ENCODE data around the gene BTNL2. TPM values are rescaled to one million over a fixed set of nuclear protein-coding genes. Genes with fewer than 3 reads are reported as not detected.

The BTNL2 gene
- total RNA-seq, 1 donor from 2014 or later: not detected

DNA sequence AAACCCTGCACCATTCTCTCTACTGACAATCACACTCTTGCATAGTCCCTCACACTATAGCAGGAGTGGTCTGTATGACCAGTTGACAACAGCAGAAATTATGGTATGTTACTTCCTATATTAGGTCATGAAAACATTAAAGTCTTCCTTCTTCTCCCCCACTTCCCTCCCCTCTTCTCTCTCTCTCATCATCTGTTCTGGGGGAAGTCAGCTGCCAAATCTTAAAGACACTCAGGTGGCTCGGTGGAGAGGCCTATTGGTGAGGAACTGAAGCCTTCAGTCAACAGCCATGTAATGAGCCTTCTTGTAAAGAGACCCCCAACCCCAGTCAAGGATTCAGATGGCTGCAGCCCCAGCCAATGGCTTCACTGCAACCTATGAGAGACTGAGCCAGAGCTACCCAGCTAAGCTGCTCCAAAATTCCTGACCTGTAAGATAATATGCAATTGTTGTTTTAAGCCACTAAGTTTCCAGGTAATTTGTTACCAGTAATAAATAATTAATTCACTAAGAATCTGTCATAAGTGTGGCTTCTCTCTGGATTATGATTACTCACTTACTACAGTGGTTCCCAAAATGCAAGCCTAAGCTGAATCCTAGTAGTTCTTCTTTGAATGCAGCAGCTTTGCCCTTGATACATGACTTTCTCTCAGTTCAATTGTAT is 24.1 kb downstream of the BTNL2 start:
- Histone ChIP-seq H3K9me3 (ENCODE audit: low read depth) (no peaks in the 10 kb centered on the region), H3K4me2 (no peak overlapping the region), H3K36me3 (no peaks in the 10 kb centered on the region), H2AFZ (replicated peaks) (no peak overlapping the region), H4K20me1 (ENCODE audit: low read depth) (no peaks in the 10 kb centered on the region), H3K27me3 (no peaks in the 10 kb centered on the region), H3F3A (ENCODE audit: low read depth) (peaks cover 8% of the 10 kb centered on the region), H3K9ac (no peak overlapping the region), H3K4me1 (peaks cover 6% of the 10 kb centered on the region), H3K79me2 (ENCODE audit: low read depth) (no peaks in the 10 kb centered on the region), H3K27ac (no peak overlapping the region), H3K4me3 (no peak overlapping the region)
- Mint-ChIP-seq H3K27me3 (ENCODE audit: insufficient read depth, low read depth) (no peaks in the 10 kb centered on the region), H3K36me3 (peaks cover 2% of the 10 kb centered on the region), H3K4me1 (peaks cover 8% of the 10 kb centered on the region), H3K9me3 (peaks cover 4% of the 10 kb centered on the region), H3K27ac (no peak overlapping the region), H3K4me3 (no peak overlapping the region)
- TF ChIP-seq EZH2 (IDR thresholded peaks at IDR 0.05) (no peak), EZH2phosphoT487 (IDR thresholded peaks at IDR 0.05) (no peak)
- no peak for DNase-seq (ENCODE audit: low spot score)

DNA sequence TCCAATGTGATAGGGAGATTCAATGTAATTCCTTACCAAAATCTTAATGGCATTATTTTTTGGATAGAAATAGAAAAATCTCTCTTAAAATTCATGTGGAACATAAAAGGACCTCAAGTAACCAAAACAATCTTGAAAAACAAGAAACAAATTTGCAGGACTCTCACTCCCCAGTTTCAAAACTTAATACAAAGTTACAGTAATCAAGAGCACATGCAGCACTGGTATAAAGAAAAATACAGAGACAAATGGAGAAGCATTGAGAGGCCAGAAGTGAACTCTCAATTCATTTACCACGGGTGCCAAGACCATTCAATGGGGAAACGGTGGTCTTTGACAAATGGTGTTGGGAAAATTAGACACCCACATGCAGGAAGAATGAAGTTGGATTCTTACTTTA is 27.4 kb downstream of the BTNL2 start:
- no peak overlapping the region for H3K4me3 ChIP-seq
- no peaks in the 10 kb centered on the region for H3K79me2 ChIP-seq (ENCODE audit: low read depth)
- peaks cover 3% of the 10 kb centered on the region for H3K27me3 Mint-ChIP-seq (ENCODE audit: insufficient read depth, low read depth)
- TF ChIP-seq EZH2phosphoT487 (IDR thresholded peaks at IDR 0.05) (no peak), EZH2 (IDR thresholded peaks at IDR 0.05) (no peak)
- TF ChIP-seq, protein P1, sequence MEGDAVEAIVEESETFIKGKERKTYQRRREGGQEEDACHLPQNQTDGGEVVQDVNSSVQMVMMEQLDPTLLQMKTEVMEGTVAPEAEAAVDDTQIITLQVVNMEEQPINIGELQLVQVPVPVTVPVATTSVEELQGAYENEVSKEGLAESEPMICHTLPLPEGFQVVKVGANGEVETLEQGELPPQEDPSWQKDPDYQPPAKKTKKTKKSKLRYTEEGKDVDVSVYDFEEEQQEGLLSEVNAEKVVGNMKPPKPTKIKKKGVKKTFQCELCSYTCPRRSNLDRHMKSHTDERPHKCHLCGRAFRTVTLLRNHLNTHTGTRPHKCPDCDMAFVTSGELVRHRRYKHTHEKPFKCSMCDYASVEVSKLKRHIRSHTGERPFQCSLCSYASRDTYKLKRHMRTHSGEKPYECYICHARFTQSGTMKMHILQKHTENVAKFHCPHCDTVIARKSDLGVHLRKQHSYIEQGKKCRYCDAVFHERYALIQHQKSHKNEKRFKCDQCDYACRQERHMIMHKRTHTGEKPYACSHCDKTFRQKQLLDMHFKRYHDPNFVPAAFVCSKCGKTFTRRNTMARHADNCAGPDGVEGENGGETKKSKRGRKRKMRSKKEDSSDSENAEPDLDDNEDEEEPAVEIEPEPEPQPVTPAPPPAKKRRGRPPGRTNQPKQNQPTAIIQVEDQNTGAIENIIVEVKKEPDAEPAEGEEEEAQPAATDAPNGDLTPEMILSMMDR (IDR thresholded peaks at IDR 0.05): no peak
- no peaks in the 10 kb centered on the region for H4K20me1 ChIP-seq (ENCODE audit: low read depth)
- H3K27ac ChIP-seq: no peak overlapping the region
- peaks cover 8% of the 10 kb centered on the region for H3F3A ChIP-seq (ENCODE audit: low read depth)
- H3K9ac ChIP-seq: no peak overlapping the region
- no peaks in the 10 kb centered on the region for H3K27me3 ChIP-seq
- peaks cover 4% of the 10 kb centered on the region for H3K9me3 Mint-ChIP-seq
- no peak overlapping the region for H3K4me3 Mint-ChIP-seq
- peaks cover 6% of the 10 kb centered on the region for H3K4me1 ChIP-seq
- peaks cover 2% of the 10 kb centered on the region for H3K36me3 Mint-ChIP-seq
- H3K36me3 ChIP-seq: no peaks in the 10 kb centered on the region
- no peaks in the 10 kb centered on the region for H3K9me3 ChIP-seq (ENCODE audit: low read depth)
- peaks cover 8% of the 10 kb centered on the region for H3K4me1 Mint-ChIP-seq
- DNase-seq (ENCODE audit: low spot score): no peak
- H3K4me2 ChIP-seq: no peak overlapping the region
- no peak overlapping the region for H3K27ac Mint-ChIP-seq
- no peak overlapping the region for H2AFZ ChIP-seq (replicated peaks)

DNA sequence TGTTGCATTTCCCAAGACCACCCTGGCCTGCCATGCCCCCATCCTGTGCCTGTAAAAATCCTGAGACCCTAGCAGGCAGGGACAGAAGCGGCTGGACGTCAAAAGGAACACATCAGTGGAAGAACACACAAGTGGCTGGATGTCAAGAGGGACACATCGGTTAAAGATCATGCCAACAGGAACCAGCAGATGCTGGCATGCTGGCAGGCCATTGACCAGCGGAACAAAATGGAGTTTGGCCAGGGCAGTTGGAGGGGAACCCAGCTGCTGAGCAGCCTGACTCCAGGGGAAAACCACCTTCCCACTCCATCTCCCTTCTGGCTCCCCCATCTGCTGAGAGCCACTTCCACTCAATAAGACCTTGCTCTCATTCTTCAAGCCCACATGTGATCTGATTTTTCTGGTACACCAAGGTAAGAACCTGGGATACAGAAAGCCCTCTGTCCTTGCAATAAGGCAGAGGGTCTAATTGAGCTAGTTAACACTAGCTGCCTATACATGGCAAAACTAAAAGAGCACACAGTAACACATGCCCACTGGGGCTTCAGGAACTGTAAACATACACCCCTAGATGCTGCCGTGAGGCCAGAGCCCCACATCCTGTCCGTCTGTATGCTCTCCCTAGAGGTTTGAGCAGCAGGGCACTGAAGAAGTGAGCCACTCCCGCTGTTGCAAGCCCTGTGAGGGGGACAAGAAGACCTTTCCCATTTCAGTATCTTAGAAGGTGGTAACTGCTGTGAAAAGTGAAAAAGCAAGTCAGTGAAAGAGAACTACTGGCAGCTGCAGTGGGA is 31.0 kb downstream of the BTNL2 start:
- Histone ChIP-seq H3K4me1 (no peaks in the 10 kb centered on the region), H3K9me3 (ENCODE audit: low read depth) (no peaks in the 10 kb centered on the region), H3K4me2 (no peak overlapping the region), H3K36me3 (no peaks in the 10 kb centered on the region), H3K27ac (no peak overlapping the region), H3K79me2 (ENCODE audit: low read depth) (no peaks in the 10 kb centered on the region), H3F3A (ENCODE audit: low read depth) (no peaks in the 10 kb centered on the region), H3K4me3 (no peak overlapping the region), H3K9ac (no peak overlapping the region), H4K20me1 (ENCODE audit: low read depth) (no peaks in the 10 kb centered on the region), H3K27me3 (no peaks in the 10 kb centered on the region), H2AFZ (replicated peaks) (no peak overlapping the region)
- DNase-seq (ENCODE audit: low spot score): no peak
- Mint-ChIP-seq H3K27me3 (ENCODE audit: insufficient read depth, low read depth) (peaks cover 3% of the 10 kb centered on the region), H3K36me3 (no peaks in the 10 kb centered on the region), H3K4me3 (no peak overlapping the region), H3K27ac (no peak overlapping the region), H3K4me1 (no peaks in the 10 kb centered on the region), H3K9me3 (peaks cover 3% of the 10 kb centered on the region)
- TF ChIP-seq, protein P1 (IDR thresholded peaks at IDR 0.05): no peak
- no peak for TF ChIP-seq EZH2 (IDR thresholded peaks at IDR 0.05)
- TF ChIP-seq EZH2phosphoT487 (IDR thresholded peaks at IDR 0.05): no peak

DNA sequence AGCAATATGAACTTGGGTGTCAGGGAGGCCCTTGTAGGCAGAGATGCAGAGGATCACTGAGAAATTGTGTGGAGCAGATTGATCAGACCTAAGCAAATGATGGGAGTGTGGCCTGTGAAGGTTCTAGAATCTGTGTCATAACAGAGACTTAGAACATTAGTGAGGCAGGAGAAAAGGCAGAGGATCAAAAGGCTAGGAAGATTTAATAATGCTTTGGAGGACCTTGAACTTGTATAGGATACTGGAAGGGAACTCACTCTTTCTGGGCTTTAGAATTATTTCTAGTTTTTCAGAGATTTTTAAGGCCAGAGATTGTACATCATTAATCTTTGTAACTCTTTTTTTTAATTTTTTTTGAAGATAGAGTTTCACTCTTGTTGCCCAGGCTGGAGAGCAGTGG is 35.2 kb downstream of the BTNL2 start, which contains the start of gene TSBP1:
Gene TSBP1 (minus strand): TSS at position 101 of the 400 bp plus-strand sequence. CDS start 197 bp downstream, outside the sequence.
- Mint-ChIP-seq H3K27ac (no peak within 1 kb of the TSS), H3K4me1 (no peaks in the 10 kb centered on the region), H3K27me3 (ENCODE audit: insufficient read depth, low read depth) (peaks cover 5% of the 10 kb centered on the region), H3K36me3 (no peaks in the 10 kb centered on the region), H3K9me3 (peaks cover 3% of the 10 kb centered on the region), H3K4me3 (no peak within 1 kb of the TSS)
- no peaks in the 10 kb centered on the region for H3K36me3 ChIP-seq
- H3K9me3 ChIP-seq (ENCODE audit: low read depth): no peaks in the 10 kb centered on the region
- no peaks in the 10 kb centered on the region for H3K4me1 ChIP-seq
- no peaks in the 10 kb centered on the region for H3K79me2 ChIP-seq (ENCODE audit: low read depth)
- no peak within 1 kb of the TSS for H3K27ac ChIP-seq
- H2AFZ ChIP-seq (replicated peaks): no peak within 1 kb of the TSS
- no peaks in the 10 kb centered on the region for H3K27me3 ChIP-seq
- no peak for TF ChIP-seq EZH2 (IDR thresholded peaks at IDR 0.05)
- TF ChIP-seq, protein P1 (IDR thresholded peaks at IDR 0.05): no peak
- no peak for TF ChIP-seq EZH2phosphoT487 (IDR thresholded peaks at IDR 0.05)
- no peaks in the 10 kb centered on the region for H3F3A ChIP-seq (ENCODE audit: low read depth)
- no peaks in the 10 kb centered on the region for H4K20me1 ChIP-seq (ENCODE audit: low read depth)
- no peak within 1 kb of the TSS for H3K4me3 ChIP-seq
- H3K9ac ChIP-seq: no peak within 1 kb of the TSS
- DNase-seq (ENCODE audit: low spot score): no peak
- no peak within 1 kb of the TSS for H3K4me2 ChIP-seq

All from neural progenitor cell (in vitro differentiated cells).